Measurements from ENCODE around the gene KIF5A. TPM values are rescaled to one million over a fixed set of nuclear protein-coding genes. Genes with fewer than 3 reads are reported as not detected.

The KIF5A gene
- total and polyA plus RNA-seq, 2 of the 13 experiments (the other 11 are each of a cell fraction or from before 2014, with no cell fraction given), result 1.6 to 11.9 TPM

GRCh38 chr12:57549909-57550640 is at the start of gene KIF5A (continued):
- TF ChIP-seq KIAA2018 (CRISPR knock-in tag; IDR thresholded peaks at IDR 0.05; ENCODE audit: borderline replicate concordance) (no peak), HNRNPK (IDR thresholded peaks at IDR 0.05; ENCODE audit: low read depth, low read length, poor library complexity, severe bottlenecking) (peak; percentile 82), ZNF530 (CRISPR knock-in tag; IDR thresholded peaks at IDR 0.05; ENCODE audit: low read depth) (no peak), NR2F6 (IDR thresholded peaks at IDR 0.05) (no peak), NR2F6 (CRISPR knock-in tag; IDR thresholded peaks at IDR 0.05) (no peak), ZNF414 (CRISPR knock-in tag; IDR thresholded peaks at IDR 0.05) (0 out of 2 replicates have a peak, but pooled peaks have one; percentile 26), GPBP1L1 (CRISPR knock-in tag; IDR thresholded peaks at IDR 0.05) (no peak), SIX4 (CRISPR knock-in tag; IDR thresholded peaks at IDR 0.05) (no peak), ZNF614 (CRISPR knock-in tag; IDR thresholded peaks at IDR 0.05; ENCODE audit: borderline replicate concordance) (peak; percentile 44; the same call in 1 of the 2 replicates), HDAC1 (CRISPR knock-in tag; IDR thresholded peaks at IDR 0.05) (0 out of 2 replicates have a peak, but pooled peaks have one; percentile 26), FOSL2 (CRISPR knock-in tag; IDR thresholded peaks at IDR 0.05) (0 out of 2 replicates have a peak, but pooled peaks have one; percentile 24), NFYB (CRISPR knock-in tag; IDR thresholded peaks at IDR 0.05) (no peak)
- TF ChIP-seq, protein P1, sequence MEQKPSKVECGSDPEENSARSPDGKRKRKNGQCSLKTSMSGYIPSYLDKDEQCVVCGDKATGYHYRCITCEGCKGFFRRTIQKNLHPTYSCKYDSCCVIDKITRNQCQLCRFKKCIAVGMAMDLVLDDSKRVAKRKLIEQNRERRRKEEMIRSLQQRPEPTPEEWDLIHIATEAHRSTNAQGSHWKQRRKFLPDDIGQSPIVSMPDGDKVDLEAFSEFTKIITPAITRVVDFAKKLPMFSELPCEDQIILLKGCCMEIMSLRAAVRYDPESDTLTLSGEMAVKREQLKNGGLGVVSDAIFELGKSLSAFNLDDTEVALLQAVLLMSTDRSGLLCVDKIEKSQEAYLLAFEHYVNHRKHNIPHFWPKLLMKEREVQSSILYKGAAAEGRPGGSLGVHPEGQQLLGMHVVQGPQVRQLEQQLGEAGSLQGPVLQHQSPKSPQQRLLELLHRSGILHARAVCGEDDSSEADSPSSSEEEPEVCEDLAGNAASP (CRISPR knock-in tag; IDR thresholded peaks at IDR 0.05; ENCODE audit: borderline replicate concordance), result no peak
